HUES64 (cell line): ENCODE measurements around the gene AKR1C2.
"Not testable (repeated sequence)": the region's sequence is repeated elsewhere in the genome, so short reads cannot be mapped to it uniquely, and the experiment has no call there.

Experiments
- H3K27ac ChIP-seq: 2 replicates; pipeline ENCODE4 v1.7.0; 2013; ENCODE audit warnings: low read depth, low read length, inconsistent platforms
- H3K27me3 ChIP-seq: 2 replicates; pipeline ENCODE4 v1.6.1; 2013; ENCODE audit warnings: mild to moderate bottlenecking, low read length; ENCODE audit not compliant: insufficient read depth
- H3K36me3 ChIP-seq: 2 replicates; pipeline ENCODE4 v1.6.1; 2013; ENCODE audit warnings: mild to moderate bottlenecking, low read length; ENCODE audit not compliant: insufficient read depth
- H3K4me1 ChIP-seq: 2 replicates; pipeline ENCODE4 v1.6.1; 2013; ENCODE audit warnings: mild to moderate bottlenecking, low read length, moderate library complexity; ENCODE audit not compliant: insufficient read depth
- H3K4me3 ChIP-seq: 2 replicates; pipeline ENCODE4 v1.5.1; 2013; ENCODE audit warnings: mild to moderate bottlenecking, low read length, moderate library complexity
- H3K9ac ChIP-seq: 2 replicates; pipeline ENCODE4 v1.6.1; 2013; ENCODE audit warnings: mild to moderate bottlenecking, low read depth, low read length
- H3K9me3 ChIP-seq: 2 replicates; pipeline ENCODE4 v1.6.1; 2013; ENCODE audit warnings: low read depth, low read length; ENCODE audit not compliant: insufficient read depth
- WGBS: fragments of 150-250, 120-280 bp; methylation state at CpG from one replicate; pipeline ENCODE4 v1.1.7; 2013; ENCODE audit warnings: missing lambda C conversion rate; 5-methylcytosine and 5-hydroxymethylcytosine counted together

AKR1C2 gene

GRCh38 chr10:5040010-5040673 lies 36.5 kb upstream of the AKR1C2 start:
- H3K27ac ChIP-seq = no peak overlapping the region
- H3K27me3 ChIP-seq = no peaks in the 10 kb centered on the region
- H3K36me3 ChIP-seq = no peaks in the 10 kb centered on the region
- no peak overlapping the region for H3K9ac ChIP-seq
- no peak overlapping the region for H3K4me3 ChIP-seq
- no peaks in the 10 kb centered on the region for H3K9me3 ChIP-seq
- WGBS = 95% methylated on average over 10 of the region's 10 CpGs
- H3K4me1 ChIP-seq = 0 out of 2 replicates have a peak, but pooled peaks cover 3% of the 10 kb centered on the region

DNA sequence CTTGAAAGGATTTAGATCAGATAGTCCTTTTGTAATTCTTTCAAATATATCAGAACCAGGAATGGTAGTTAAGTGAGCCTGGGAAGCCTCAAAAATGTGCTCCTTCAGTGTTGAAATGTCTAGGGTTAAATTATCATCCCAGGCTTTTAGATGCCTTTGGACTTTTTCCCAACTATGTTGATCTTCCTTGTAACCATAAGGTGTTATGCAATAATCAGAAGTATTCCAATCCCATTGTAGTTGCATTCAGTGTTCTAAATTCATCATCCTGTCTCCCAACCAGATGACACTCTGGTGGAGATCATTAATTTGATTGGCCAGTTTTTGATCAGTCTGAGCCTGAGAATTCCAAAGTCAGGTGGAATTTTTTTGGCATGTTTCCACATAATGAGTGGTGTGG lies 35.1 kb upstream of the AKR1C2 start:
- H3K36me3 ChIP-seq = no peaks in the 10 kb centered on the region
- H3K27ac ChIP-seq = no peak overlapping the region
- no peaks in the 10 kb centered on the region for H3K9me3 ChIP-seq

DNA sequence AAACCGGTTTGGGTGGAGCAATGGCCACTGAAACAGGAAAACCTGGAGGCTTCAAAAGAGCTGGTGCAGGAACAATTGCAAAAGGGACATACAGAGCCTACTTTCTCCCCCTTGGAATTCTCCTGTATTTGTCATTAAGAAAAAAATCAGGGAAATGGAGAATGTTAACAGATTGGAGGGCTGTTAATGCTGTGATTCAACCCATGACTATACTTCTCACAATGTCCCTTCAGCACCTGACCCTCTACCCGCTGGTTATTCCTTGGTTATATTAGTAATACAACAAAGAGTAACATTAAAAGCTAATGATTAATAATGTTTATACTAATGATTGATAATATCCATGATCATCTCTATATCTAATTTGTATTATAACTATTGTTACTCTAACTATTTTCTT lies 34.4 kb upstream of the AKR1C2 start:
- H3K4me3 ChIP-seq = no peak overlapping the region
- peaks cover 4% of the 10 kb centered on the region; the same call in 1 of the 2 replicates for H3K9me3 ChIP-seq
- no peak overlapping the region for H3K27ac ChIP-seq
- H3K27me3 ChIP-seq = no peaks in the 10 kb centered on the region
- no peaks in the 10 kb centered on the region for H3K36me3 ChIP-seq
- H3K9ac ChIP-seq = no peak overlapping the region
- 92% methylated on average over 1 of the region's 2 CpGs for WGBS
- H3K4me1 ChIP-seq = 0 out of 2 replicates have a peak, but pooled peaks cover 3% of the 10 kb centered on the region

More for the DNA sequence above, 35.1 kb upstream of the AKR1C2 start:
- no peak overlapping the region for H3K4me3 ChIP-seq
- H3K4me1 ChIP-seq = 0 out of 2 replicates have a peak, but pooled peaks cover 3% of the 10 kb centered on the region
- no peak overlapping the region for H3K9ac ChIP-seq
- no peaks in the 10 kb centered on the region for H3K27me3 ChIP-seq

- Histone ChIP-seq H3K9ac (no peak overlapping the region), H3K36me3 (no peaks in the 10 kb centered on the region), H3K4me3 (no peak overlapping the region), H3K9me3 (peaks cover 7% of the 10 kb centered on the region; the same call in 1 of the 2 replicates), H3K27ac (no peak overlapping the region), H3K4me1 (0 out of 2 replicates have a peak, but pooled peaks cover 3% of the 10 kb centered on the region), H3K27me3 (no peaks in the 10 kb centered on the region)
- 83% methylated on average over 2 of the region's 2 CpGs for WGBS
Observed at GRCh38 chr10:5036511-5036910, 32.9 kb upstream of the AKR1C2 start.

DNA sequence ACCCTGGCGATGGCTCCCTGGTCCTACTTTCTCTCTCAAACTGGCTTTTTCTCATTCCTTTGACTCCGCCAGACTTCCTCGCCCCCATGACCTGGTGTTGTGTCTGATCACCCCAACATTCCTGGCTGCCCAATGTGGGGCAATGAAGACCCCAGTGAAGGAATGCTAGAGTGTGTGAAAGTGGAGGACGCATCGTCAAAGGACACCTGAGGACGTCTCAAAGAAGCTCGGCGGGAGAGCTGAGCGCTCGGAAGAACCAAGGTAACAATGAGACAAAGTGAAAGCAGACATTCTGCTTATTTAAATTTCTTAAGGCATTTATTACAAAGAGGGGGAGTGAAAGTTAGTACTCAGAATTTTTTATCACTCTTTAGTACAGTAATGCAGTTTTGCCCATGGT lies 31.7 kb upstream of the AKR1C2 start:
- WGBS = 86% methylated on average over 10 of the region's 10 CpGs
- H3K4me1 ChIP-seq = 0 out of 2 replicates have a peak, but pooled peaks cover 3% of the 10 kb centered on the region
- no peaks in the 10 kb centered on the region for H3K27me3 ChIP-seq
- peaks cover 7% of the 10 kb centered on the region; the same call in 1 of the 2 replicates for H3K9me3 ChIP-seq
- H3K27ac ChIP-seq = no peak overlapping the region
- H3K4me3 ChIP-seq = no peak overlapping the region
- H3K36me3 ChIP-seq = no peaks in the 10 kb centered on the region
- no peak overlapping the region for H3K9ac ChIP-seq

GRCh38 chr10:5034588-5034987 lies 30.9 kb upstream of the AKR1C2 start:
- H3K27ac ChIP-seq = no peak overlapping the region
- no peaks in the 10 kb centered on the region for H3K27me3 ChIP-seq
- H3K36me3 ChIP-seq = no peaks in the 10 kb centered on the region
- peaks cover 7% of the 10 kb centered on the region; the same call in 1 of the 2 replicates for H3K9me3 ChIP-seq
- 0 out of 2 replicates have a peak, but pooled peaks cover 3% of the 10 kb centered on the region for H3K4me1 ChIP-seq
- H3K4me3 ChIP-seq = no peak overlapping the region
- no peak overlapping the region for H3K9ac ChIP-seq

- Histone ChIP-seq H3K4me3 (no peak overlapping the region), H3K27me3 (no peaks in the 10 kb centered on the region), H3K9me3 (peaks cover 7% of the 10 kb centered on the region; the same call in 1 of the 2 replicates), H3K9ac (no peak overlapping the region), H3K4me1 (0 out of 2 replicates have a peak, but pooled peaks cover 3% of the 10 kb centered on the region), H3K36me3 (no peaks in the 10 kb centered on the region), H3K27ac (no peak overlapping the region)
- WGBS = no CpG with 5 or more reads among the region's 2 CpGs
Observed at GRCh38 chr10:5033061-5033778, 29.6 kb upstream of the AKR1C2 start.

DNA sequence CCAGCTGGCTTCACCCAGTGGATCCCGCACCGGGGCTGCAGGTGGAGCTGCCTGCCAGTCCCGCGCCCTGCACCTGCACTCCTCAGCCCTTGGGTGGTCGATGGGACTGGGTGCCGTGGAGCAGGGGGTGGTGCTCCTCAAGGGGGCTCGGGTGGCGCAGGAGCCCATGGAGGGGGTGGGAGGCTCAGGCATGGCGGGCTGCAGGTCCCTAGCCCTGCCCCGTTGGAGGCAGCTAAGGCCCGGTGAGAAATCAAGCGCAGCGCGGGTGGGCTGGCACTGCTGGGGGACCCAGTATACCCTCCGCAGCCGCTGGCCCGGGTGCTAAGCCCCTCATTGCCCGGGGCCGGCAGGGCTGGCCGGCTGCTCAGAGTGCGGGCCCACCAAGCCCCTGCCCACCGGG lies 28.8 kb upstream of the AKR1C2 start:
- H3K4me1 ChIP-seq, H3K27me3 ChIP-seq, H3K36me3 ChIP-seq, H3K4me3 ChIP-seq, H3K27ac ChIP-seq, H3K9ac ChIP-seq, H3K9me3 ChIP-seq: not testable (repeated sequence)
- WGBS = 94% methylated on average over 22 of the region's 22 CpGs

GRCh38 chr10:5031588-5031987 lies 27.9 kb upstream of the AKR1C2 start:
- not testable (repeated sequence) for H3K9me3 ChIP-seq, H3K9ac ChIP-seq
- 95% methylated on average over 4 of the region's 4 CpGs for WGBS

GRCh38 chr10:5030989-5031388 lies 27.3 kb upstream of the AKR1C2 start:
- H3K27me3 ChIP-seq = no peaks in the 10 kb centered on the region
- no peak overlapping the region for H3K4me3 ChIP-seq
- H3K9me3 ChIP-seq = peaks cover 7% of the 10 kb centered on the region; the same call in 1 of the 2 replicates
- 0 out of 2 replicates have a peak, but pooled peaks cover 3% of the 10 kb centered on the region for H3K4me1 ChIP-seq
- 100% methylated on average over 1 of the region's 1 CpG for WGBS
- H3K27ac ChIP-seq = no peak overlapping the region
- H3K9ac ChIP-seq = no peak overlapping the region
- H3K36me3 ChIP-seq = no peaks in the 10 kb centered on the region

More at GRCh38 chr10:5031588-5031987, 27.9 kb upstream of the AKR1C2 start:
- H3K4me1 ChIP-seq, H3K27ac ChIP-seq, H3K36me3 ChIP-seq, H3K27me3 ChIP-seq, H3K4me3 ChIP-seq: not testable (repeated sequence)

GRCh38 chr10:5025461-5025881 lies 21.8 kb upstream of the AKR1C2 start:
- H3K36me3 ChIP-seq, H3K27ac ChIP-seq, H3K9me3 ChIP-seq, H3K4me3 ChIP-seq, H3K27me3 ChIP-seq, H3K4me1 ChIP-seq, H3K9ac ChIP-seq: not testable (repeated sequence)
